IPS-15b (cell line): ENCODE results near the gene LAMC1.

Experiments
- H3K27me3 ChIP-seq: one replicate; pipeline ENCODE4 v1.6.1; 2013; ENCODE audit warnings: low read length; ENCODE audit not compliant: control insufficient read depth, insufficient read depth
- H3K36me3 ChIP-seq: one replicate; pipeline ENCODE4 v1.6.1; 2013; ENCODE audit warnings: low read length; ENCODE audit not compliant: control insufficient read depth, insufficient read depth
- H3K4me1 ChIP-seq: one replicate; pipeline ENCODE4 v1.6.1; 2013; ENCODE audit warnings: mild to moderate bottlenecking, low read length; ENCODE audit not compliant: control insufficient read depth, insufficient read depth
- H3K4me3 ChIP-seq: one replicate; pipeline ENCODE4 v1.5.1; 2013; ENCODE audit warnings: low read depth, low read length
- H3K9ac ChIP-seq: one replicate; pipeline ENCODE4 v1.6.1; 2013; ENCODE audit warnings: low read depth, mild to moderate bottlenecking, low read length
- H3K9me3 ChIP-seq: one replicate; pipeline ENCODE4 v1.6.1; 2013; ENCODE audit warnings: mild to moderate bottlenecking, low read length; ENCODE audit not compliant: control insufficient read depth, insufficient read depth

LAMC1 gene

GRCh38 chr1:183092350-183092749, 69.1 kb downstream of the LAMC1 start:
- Histone ChIP-seq H3K9me3 (no peaks in the 10 kb centered on the region), H3K4me1 (peaks cover 16% of the 10 kb centered on the region), H3K4me3 (no peak overlapping the region), H3K9ac (no peak overlapping the region), H3K27me3 (no peaks in the 10 kb centered on the region), H3K36me3 (no peaks in the 10 kb centered on the region)

GRCh38 chr1:183093066-183093668, 69.9 kb downstream of the LAMC1 start:
- Histone ChIP-seq H3K27me3 (no peaks in the 10 kb centered on the region), H3K36me3 (no peaks in the 10 kb centered on the region), H3K4me1 (peaks cover 24% of the 10 kb centered on the region), H3K9ac (no peak overlapping the region), H3K4me3 (no peak overlapping the region), H3K9me3 (no peaks in the 10 kb centered on the region)

- Histone ChIP-seq H3K9me3 (no peaks in the 10 kb centered on the region), H3K9ac (no peak overlapping the region), H3K4me1 (peaks cover 26% of the 10 kb centered on the region)
Observed at GRCh38 chr1:183093786-183094298, 70.6 kb downstream of the LAMC1 start.

GRCh38 chr1:183094351-183094750, 71.1 kb downstream of the LAMC1 start:
- Histone ChIP-seq H3K9me3 (no peaks in the 10 kb centered on the region), H3K4me1 (peaks cover 27% of the 10 kb centered on the region), H3K9ac (no peak overlapping the region), H3K4me3 (no peak overlapping the region), H3K36me3 (no peaks in the 10 kb centered on the region), H3K27me3 (no peaks in the 10 kb centered on the region)

More at GRCh38 chr1:183093786-183094298, 70.6 kb downstream of the LAMC1 start:
- no peaks in the 10 kb centered on the region for H3K36me3 ChIP-seq
- no peaks in the 10 kb centered on the region for H3K27me3 ChIP-seq
- no peak overlapping the region for H3K4me3 ChIP-seq

GRCh38 chr1:183096351-183096750, 73.1 kb downstream of the LAMC1 start:
- Histone ChIP-seq H3K9me3 (no peaks in the 10 kb centered on the region), H3K9ac (no peak overlapping the region), H3K4me3 (no peak overlapping the region), H3K27me3 (no peaks in the 10 kb centered on the region), H3K4me1 (peaks cover 25% of the 10 kb centered on the region), H3K36me3 (no peaks in the 10 kb centered on the region)

- Histone ChIP-seq H3K4me3 (no peak overlapping the region), H3K27me3 (no peaks in the 10 kb centered on the region), H3K9me3 (no peaks in the 10 kb centered on the region), H3K4me1 (peaks cover 25% of the 10 kb centered on the region), H3K36me3 (no peaks in the 10 kb centered on the region), H3K9ac (no peak overlapping the region)
Observed at GRCh38 chr1:183096894-183097293, 73.7 kb downstream of the LAMC1 start.

GRCh38 chr1:183097438-183098051, 74.3 kb downstream of the LAMC1 start:
- H3K9ac ChIP-seq, result no peak overlapping the region
- no peaks in the 10 kb centered on the region for H3K9me3 ChIP-seq
- no peaks in the 10 kb centered on the region for H3K27me3 ChIP-seq
- no peaks in the 10 kb centered on the region for H3K36me3 ChIP-seq
- H3K4me1 ChIP-seq, result peaks cover 25% of the 10 kb centered on the region
- H3K4me3 ChIP-seq, result no peak overlapping the region

GRCh38 chr1:183098317-183098716, 75.1 kb downstream of the LAMC1 start:
- Histone ChIP-seq H3K9me3 (no peaks in the 10 kb centered on the region), H3K4me3 (no peak overlapping the region), H3K4me1 (peaks cover 25% of the 10 kb centered on the region), H3K27me3 (no peaks in the 10 kb centered on the region), H3K36me3 (peaks cover 3% of the 10 kb centered on the region), H3K9ac (no peak overlapping the region)

GRCh38 chr1:183100361-183100974, 77.2 kb downstream of the LAMC1 start:
- Histone ChIP-seq H3K9ac (no peak overlapping the region), H3K4me1 (peaks cover 25% of the 10 kb centered on the region), H3K27me3 (no peaks in the 10 kb centered on the region), H3K9me3 (no peaks in the 10 kb centered on the region), H3K4me3 (no peak overlapping the region), H3K36me3 (peaks cover 6% of the 10 kb centered on the region)

- no peak overlapping the region for H3K4me3 ChIP-seq
- no peaks in the 10 kb centered on the region for H3K9me3 ChIP-seq
- H3K27me3 ChIP-seq, result no peaks in the 10 kb centered on the region
- H3K36me3 ChIP-seq, result peaks cover 6% of the 10 kb centered on the region
- no peak overlapping the region for H3K9ac ChIP-seq
- H3K4me1 ChIP-seq, result peaks cover 25% of the 10 kb centered on the region
Observed at GRCh38 chr1:183101081-183101480, 77.9 kb downstream of the LAMC1 start.

- Histone ChIP-seq H3K9me3 (no peaks in the 10 kb centered on the region), H3K36me3 (peaks cover 6% of the 10 kb centered on the region), H3K4me3 (no peak overlapping the region), H3K27me3 (no peaks in the 10 kb centered on the region), H3K9ac (no peak overlapping the region), H3K4me1 (peaks cover 23% of the 10 kb centered on the region)
Observed at GRCh38 chr1:183101841-183102276, 78.6 kb downstream of the LAMC1 start.

GRCh38 chr1:183103147-183103546, 79.9 kb downstream of the LAMC1 start:
- H3K9ac ChIP-seq, result no peak overlapping the region
- H3K4me1 ChIP-seq, result peaks cover 10% of the 10 kb centered on the region
- no peak overlapping the region for H3K4me3 ChIP-seq
- H3K27me3 ChIP-seq, result no peaks in the 10 kb centered on the region
- no peaks in the 10 kb centered on the region for H3K9me3 ChIP-seq
- peaks cover 6% of the 10 kb centered on the region for H3K36me3 ChIP-seq
